ENCODE measurements around the gene CPEB1.
"Not testable (repeated sequence)": the region's sequence is repeated elsewhere in the genome, so short reads cannot be mapped to it uniquely, and the experiment has no call there.

DNA sequence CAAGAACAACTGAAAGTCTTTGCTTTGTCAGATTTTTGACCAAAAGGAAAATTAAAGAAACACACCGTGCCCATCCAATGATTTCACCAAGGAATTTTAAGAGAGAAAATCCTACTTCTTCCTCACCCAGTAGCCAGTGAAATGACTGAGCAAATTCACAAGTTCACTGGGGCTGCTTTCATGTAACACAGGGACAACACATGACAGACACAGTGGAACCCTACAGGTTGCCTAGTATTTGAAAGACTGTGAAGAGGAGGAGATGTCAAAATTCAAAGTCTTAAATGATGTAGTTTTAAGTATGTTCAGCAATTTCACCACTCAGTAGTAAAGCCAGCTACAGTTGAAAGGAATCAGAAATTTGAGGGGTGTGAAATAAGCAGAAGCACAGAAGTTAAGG, 140.1 kb downstream of the CPEB1 start:
- TF ChIP-seq, protein P1, sequence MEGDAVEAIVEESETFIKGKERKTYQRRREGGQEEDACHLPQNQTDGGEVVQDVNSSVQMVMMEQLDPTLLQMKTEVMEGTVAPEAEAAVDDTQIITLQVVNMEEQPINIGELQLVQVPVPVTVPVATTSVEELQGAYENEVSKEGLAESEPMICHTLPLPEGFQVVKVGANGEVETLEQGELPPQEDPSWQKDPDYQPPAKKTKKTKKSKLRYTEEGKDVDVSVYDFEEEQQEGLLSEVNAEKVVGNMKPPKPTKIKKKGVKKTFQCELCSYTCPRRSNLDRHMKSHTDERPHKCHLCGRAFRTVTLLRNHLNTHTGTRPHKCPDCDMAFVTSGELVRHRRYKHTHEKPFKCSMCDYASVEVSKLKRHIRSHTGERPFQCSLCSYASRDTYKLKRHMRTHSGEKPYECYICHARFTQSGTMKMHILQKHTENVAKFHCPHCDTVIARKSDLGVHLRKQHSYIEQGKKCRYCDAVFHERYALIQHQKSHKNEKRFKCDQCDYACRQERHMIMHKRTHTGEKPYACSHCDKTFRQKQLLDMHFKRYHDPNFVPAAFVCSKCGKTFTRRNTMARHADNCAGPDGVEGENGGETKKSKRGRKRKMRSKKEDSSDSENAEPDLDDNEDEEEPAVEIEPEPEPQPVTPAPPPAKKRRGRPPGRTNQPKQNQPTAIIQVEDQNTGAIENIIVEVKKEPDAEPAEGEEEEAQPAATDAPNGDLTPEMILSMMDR (IDR thresholded peaks at IDR 0.05), result not testable (repeated sequence)
- TF ChIP-seq POLR2A (IDR thresholded peaks at IDR 0.05), result not testable (repeated sequence)
